ENCODE data around the gene B3GNT3.
"Not testable (repeated sequence)": the region's sequence is repeated elsewhere in the genome, so short reads cannot be mapped to it uniquely, and the experiment has no call there.

B3GNT3 gene

GRCh38 chr19:17775991-17776803 is 18.7 kb upstream of the B3GNT3 start:
- Histone ChIP-seq H3K4me3 (ENCODE audit: low read length) (no peak overlapping the region), H3K27me3 (ENCODE audit: insufficient read depth, low read length) (no peaks in the 10 kb centered on the region), H3K4me1 (ENCODE audit: insufficient read depth, low read length) (no peaks in the 10 kb centered on the region), H2AFZ (ENCODE audit: low read depth, low read length) (no peak overlapping the region), H3K36me3 (ENCODE audit: insufficient read depth, low read length) (peaks cover 12% of the 10 kb centered on the region), H3K9me3 (ENCODE audit: low read length) (no peaks in the 10 kb centered on the region)

- H3K4me1 ChIP-seq (ENCODE audit: insufficient read depth, low read length); H3K27me3 ChIP-seq (ENCODE audit: insufficient read depth, low read length); H2AFZ ChIP-seq (ENCODE audit: low read depth, low read length): not testable (repeated sequence)
These were observed 17.1 kb upstream of the B3GNT3 start for GRCh38 chr19:17777840-17778239.

GRCh38 chr19:17778251-17778967 is 16.5 kb upstream of the B3GNT3 start:
- no peaks in the 10 kb centered on the region for H3K4me1 ChIP-seq (ENCODE audit: insufficient read depth, low read length)
- H3K27me3 ChIP-seq (ENCODE audit: insufficient read depth, low read length), result no peaks in the 10 kb centered on the region
- H3K4me3 ChIP-seq (ENCODE audit: low read length), result no peak overlapping the region
- no peaks in the 10 kb centered on the region for H3K9me3 ChIP-seq (ENCODE audit: low read length)
- H2AFZ ChIP-seq (ENCODE audit: low read depth, low read length), result no peak overlapping the region
- H3K36me3 ChIP-seq (ENCODE audit: insufficient read depth, low read length), result peaks cover under 1% of the 10 kb centered on the region

More at GRCh38 chr19:17777840-17778239, 17.1 kb upstream of the B3GNT3 start:
- not testable (repeated sequence) for H3K36me3 ChIP-seq (ENCODE audit: insufficient read depth, low read length); H3K9me3 ChIP-seq (ENCODE audit: low read length); H3K4me3 ChIP-seq (ENCODE audit: low read length)

- no peak overlapping the region for H2AFZ ChIP-seq (ENCODE audit: low read depth, low read length)
- no peaks in the 10 kb centered on the region for H3K4me1 ChIP-seq (ENCODE audit: insufficient read depth, low read length)
- no peaks in the 10 kb centered on the region for H3K9me3 ChIP-seq (ENCODE audit: low read length)
- H3K27me3 ChIP-seq (ENCODE audit: insufficient read depth, low read length), result no peaks in the 10 kb centered on the region
- H3K36me3 ChIP-seq (ENCODE audit: insufficient read depth, low read length), result no peaks in the 10 kb centered on the region
- H3K4me3 ChIP-seq (ENCODE audit: low read length), result no peak overlapping the region
These were observed 15.7 kb upstream of the B3GNT3 start for GRCh38 chr19:17778968-17779929.

- Histone ChIP-seq H3K4me3 (ENCODE audit: low read length) (no peak overlapping the region), H2AFZ (ENCODE audit: low read depth, low read length) (no peak overlapping the region), H3K9me3 (ENCODE audit: low read length) (no peaks in the 10 kb centered on the region), H3K27me3 (ENCODE audit: insufficient read depth, low read length) (no peaks in the 10 kb centered on the region), H3K4me1 (ENCODE audit: insufficient read depth, low read length) (no peaks in the 10 kb centered on the region), H3K36me3 (ENCODE audit: insufficient read depth, low read length) (no peaks in the 10 kb centered on the region)
These were observed 14.2 kb upstream of the B3GNT3 start for GRCh38 chr19:17780781-17781180.

GRCh38 chr19:17783721-17784120 is 11.2 kb upstream of the B3GNT3 start:
- H3K4me3 ChIP-seq (ENCODE audit: low read length); H3K9me3 ChIP-seq (ENCODE audit: low read length); H3K27me3 ChIP-seq (ENCODE audit: insufficient read depth, low read length); H2AFZ ChIP-seq (ENCODE audit: low read depth, low read length); H3K4me1 ChIP-seq (ENCODE audit: insufficient read depth, low read length); H3K36me3 ChIP-seq (ENCODE audit: insufficient read depth, low read length): not testable (repeated sequence)

- no peak overlapping the region for H3K4me3 ChIP-seq (ENCODE audit: low read length)
- H3K36me3 ChIP-seq (ENCODE audit: insufficient read depth, low read length), result no peaks in the 10 kb centered on the region
These were observed 10.5 kb upstream of the B3GNT3 start for GRCh38 chr19:17784201-17785008.

GRCh38 chr19:17787274-17787913 is 7.5 kb upstream of the B3GNT3 start:
- Histone ChIP-seq H3K36me3 (ENCODE audit: insufficient read depth, low read length) (no peaks in the 10 kb centered on the region), H3K27me3 (ENCODE audit: insufficient read depth, low read length) (no peaks in the 10 kb centered on the region)

More at GRCh38 chr19:17784201-17785008, 10.5 kb upstream of the B3GNT3 start:
- Histone ChIP-seq H2AFZ (ENCODE audit: low read depth, low read length) (no peak overlapping the region), H3K4me1 (ENCODE audit: insufficient read depth, low read length) (no peaks in the 10 kb centered on the region), H3K27me3 (ENCODE audit: insufficient read depth, low read length) (no peaks in the 10 kb centered on the region), H3K9me3 (ENCODE audit: low read length) (no peaks in the 10 kb centered on the region)

GRCh38 chr19:17788632-17789031 is 6.3 kb upstream of the B3GNT3 start:
- H2AFZ ChIP-seq (ENCODE audit: low read depth, low read length), result no peak overlapping the region
- no peaks in the 10 kb centered on the region for H3K36me3 ChIP-seq (ENCODE audit: insufficient read depth, low read length)
- H3K9me3 ChIP-seq (ENCODE audit: low read length), result no peaks in the 10 kb centered on the region
- H3K27me3 ChIP-seq (ENCODE audit: insufficient read depth, low read length), result peaks cover 4% of the 10 kb centered on the region
- H3K4me1 ChIP-seq (ENCODE audit: insufficient read depth, low read length), result peaks cover 7% of the 10 kb centered on the region
- no peak overlapping the region for H3K4me3 ChIP-seq (ENCODE audit: low read length)

More at GRCh38 chr19:17787274-17787913, 7.5 kb upstream of the B3GNT3 start:
- no peaks in the 10 kb centered on the region for H3K9me3 ChIP-seq (ENCODE audit: low read length)
- peaks cover 7% of the 10 kb centered on the region for H3K4me1 ChIP-seq (ENCODE audit: insufficient read depth, low read length)
- H3K4me3 ChIP-seq (ENCODE audit: low read length), result no peak overlapping the region
- no peak overlapping the region for H2AFZ ChIP-seq (ENCODE audit: low read depth, low read length)

- Histone ChIP-seq H3K36me3 (ENCODE audit: insufficient read depth, low read length) (no peaks in the 10 kb centered on the region), H2AFZ (ENCODE audit: low read depth, low read length) (no peak overlapping the region), H3K4me1 (ENCODE audit: insufficient read depth, low read length) (peaks cover 7% of the 10 kb centered on the region), H3K4me3 (ENCODE audit: low read length) (no peak overlapping the region), H3K9me3 (ENCODE audit: low read length) (no peaks in the 10 kb centered on the region), H3K27me3 (ENCODE audit: insufficient read depth, low read length) (peaks cover 20% of the 10 kb centered on the region)
These were observed 4.7 kb upstream of the B3GNT3 start for GRCh38 chr19:17790059-17790780.

- peaks cover 7% of the 10 kb centered on the region for H3K4me1 ChIP-seq (ENCODE audit: insufficient read depth, low read length)
- no peaks in the 10 kb centered on the region for H3K9me3 ChIP-seq (ENCODE audit: low read length)
- H3K4me3 ChIP-seq (ENCODE audit: low read length), result no peak overlapping the region
- no peaks in the 10 kb centered on the region for H3K36me3 ChIP-seq (ENCODE audit: insufficient read depth, low read length)
- peaks cover 48% of the 10 kb centered on the region for H3K27me3 ChIP-seq (ENCODE audit: insufficient read depth, low read length)
- no peak overlapping the region for H2AFZ ChIP-seq (ENCODE audit: low read depth, low read length)
These were observed 567 bp upstream of the B3GNT3 start for GRCh38 chr19:17794412-17794730.
